ENCODE results near the gene CLCN6.

Gene CLCN6

DNA sequence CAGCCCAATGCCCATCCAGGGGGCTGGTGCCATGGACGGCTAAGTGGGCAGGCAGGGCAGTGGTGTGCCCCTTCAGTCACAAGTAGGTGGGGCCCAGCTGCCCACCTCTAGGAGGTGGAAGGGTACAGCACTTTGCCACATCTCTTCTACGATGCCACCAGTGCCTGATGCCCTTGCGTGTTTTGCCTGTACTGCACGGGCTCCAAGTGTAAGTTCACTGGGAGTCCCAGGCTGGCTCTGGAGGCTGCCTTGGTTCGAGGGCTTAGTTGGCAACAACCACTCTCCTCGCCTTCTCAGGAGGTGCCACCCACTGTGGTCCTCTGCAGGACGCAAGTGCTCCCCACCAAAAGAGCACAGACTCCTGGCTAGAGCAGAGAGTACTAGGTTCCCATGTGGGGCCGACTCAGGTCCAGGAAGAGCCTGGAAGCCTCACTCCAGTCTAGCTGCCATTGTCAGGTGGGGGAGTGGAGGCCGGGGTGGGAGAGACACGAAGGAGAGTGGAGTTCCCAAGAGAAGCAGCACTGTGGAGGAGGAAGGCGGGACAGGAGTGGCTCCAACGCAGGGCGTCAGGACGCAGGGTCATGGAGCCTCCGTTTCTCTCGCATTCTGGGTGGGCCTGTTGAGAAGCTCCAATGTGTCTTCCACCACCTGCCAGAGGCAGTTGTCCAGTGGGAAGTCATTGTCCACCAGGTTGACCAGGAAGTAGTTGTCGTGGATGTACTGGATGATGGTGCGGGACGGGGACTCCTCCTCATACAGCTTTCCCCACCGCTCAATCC lies 15.7 kb upstream of the CLCN6 start:
- POLR2A ChIA-PET: interaction anchor here (1.3 kb wide), 1 partner anchor 13 kb away, joined by 4 read pairs; no protein-coding TSS in a partner anchor
- H3K4me3 ChIP-seq (ENCODE audit: low read depth, low read length): no peak overlapping the region

DNA sequence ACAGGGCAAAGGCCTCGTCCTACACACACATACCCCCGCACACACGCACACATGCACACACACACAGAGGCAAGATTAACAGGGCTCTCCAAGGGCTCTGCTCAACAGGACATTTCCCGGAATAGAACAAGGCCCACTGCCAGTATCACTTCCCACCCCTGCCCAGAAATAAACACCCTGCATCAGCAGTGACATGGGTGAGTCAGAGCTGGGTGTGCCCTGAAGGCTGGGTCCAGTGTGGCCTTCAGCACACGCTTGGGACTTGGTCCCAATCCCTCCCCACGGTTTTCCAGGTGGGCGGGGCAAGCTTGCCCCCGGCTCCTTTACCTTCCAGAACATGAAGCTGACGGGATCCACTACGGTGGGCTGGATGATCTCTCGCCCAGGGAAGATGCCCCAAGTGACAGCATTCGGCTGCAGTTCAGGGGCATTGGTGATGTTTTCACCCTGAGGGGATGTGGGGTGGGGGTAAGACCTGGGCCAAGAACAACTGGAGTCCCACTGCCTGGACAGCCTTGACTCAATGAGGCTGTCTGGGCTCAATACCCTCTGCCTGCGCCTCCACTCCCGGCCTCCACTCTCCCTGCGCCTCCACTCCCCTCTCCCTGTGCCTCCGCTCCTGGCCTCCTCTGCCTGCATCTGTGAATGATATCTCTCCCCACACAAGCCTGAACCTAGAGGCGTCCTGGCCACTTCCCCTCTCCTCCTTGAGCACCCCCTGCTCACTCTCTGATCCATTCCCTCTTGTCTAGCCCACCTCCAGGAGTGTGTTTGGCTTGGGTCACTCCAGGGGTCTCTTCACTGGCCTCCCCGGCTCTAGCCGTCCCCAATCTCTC lies 14.9 kb upstream of the CLCN6 start:
- Histone ChIP-seq H3K27ac (ENCODE audit: extremely low read depth, low read depth, low read length) (no peak overlapping the region), H3K4me3 (ENCODE audit: low read depth, low read length) (no peak overlapping the region), H3K36me3 (ENCODE audit: control insufficient read depth in 2 of 2, insufficient read depth in 1 of 2, low read length in 2 of 2) (peaks cover 0 to 56% of the 10 kb centered on the region in 2 experiments; a peak in 1 of 3 replicates), H3K4me1 (ENCODE audit: control insufficient read depth, insufficient read depth, low read length) (no peaks in the 10 kb centered on the region), H3K9me3 (ENCODE audit: control insufficient read depth, insufficient read depth, low read depth, low read length) (no peaks in the 10 kb centered on the region)
- ChIA-PET CTCF (no interaction called here), POLR2A (interaction anchor here (1.3 kb wide), 2 partner anchors 12 to 15 kb away, joined by 4 to 5 read pairs; partner anchors contain the start of genes CLCN6 and MTHFR)
- TF ChIP-seq EGR2 (tag by site-specific recombination; IDR thresholded peaks at IDR 0.05; ENCODE audit: low read depth): peak; percentile 66; the same call in 1 of the 2 replicates
- peak; percentile 91 for TF ChIP-seq ZNF223 (tag by site-specific recombination; IDR thresholded peaks at IDR 0.05)
- no peak for TF ChIP-seq WT1 (tag by site-specific recombination; IDR thresholded peaks at IDR 0.05)
- TF ChIP-seq, protein P1, sequence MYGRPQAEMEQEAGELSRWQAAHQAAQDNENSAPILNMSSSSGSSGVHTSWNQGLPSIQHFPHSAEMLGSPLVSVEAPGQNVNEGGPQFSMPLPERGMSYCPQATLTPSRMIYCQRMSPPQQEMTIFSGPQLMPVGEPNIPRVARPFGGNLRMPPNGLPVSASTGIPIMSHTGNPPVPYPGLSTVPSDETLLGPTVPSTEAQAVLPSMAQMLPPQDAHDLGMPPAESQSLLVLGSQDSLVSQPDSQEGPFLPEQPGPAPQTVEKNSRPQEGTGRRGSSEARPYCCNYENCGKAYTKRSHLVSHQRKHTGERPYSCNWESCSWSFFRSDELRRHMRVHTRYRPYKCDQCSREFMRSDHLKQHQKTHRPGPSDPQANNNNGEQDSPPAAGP (tag by site-specific recombination; IDR thresholded peaks at IDR 0.05): peak; percentile 78
- TF ChIP-seq ZNF600 (tag by site-specific recombination; IDR thresholded peaks at IDR 0.05): peak; percentile 96
- TF ChIP-seq ZIC2 (tag by site-specific recombination; IDR thresholded peaks at IDR 0.05): peak; percentile 83
- no peak for TF ChIP-seq ZNF169 (tag by site-specific recombination; IDR thresholded peaks at IDR 0.05)
- TF ChIP-seq ZNF16 (tag by site-specific recombination; IDR thresholded peaks at IDR 0.05; ENCODE audit: low read depth): no peak
- 0 out of 2 replicates have a peak, but pooled peaks have one; percentile 15 for TF ChIP-seq ZNF660 (tag by site-specific recombination; IDR thresholded peaks at IDR 0.05)
- peak; percentile 43; the same call in 1 of the 2 replicates for TF ChIP-seq SCRT2 (tag by site-specific recombination; IDR thresholded peaks at IDR 0.05)
- TF ChIP-seq PRDM1 (tag by site-specific recombination; IDR thresholded peaks at IDR 0.05): no peak
- peak; percentile 87 for TF ChIP-seq ZFHX2 (tag by site-specific recombination; conservative IDR thresholded peaks at IDR 0.05)
- 0 out of 2 replicates have a peak, but pooled peaks have one; percentile 18 for TF ChIP-seq ZNF629 (tag by site-specific recombination; IDR thresholded peaks at IDR 0.05)
- peak; percentile 72 for TF ChIP-seq KLF1 (tag by site-specific recombination; IDR thresholded peaks at IDR 0.05)
- TF ChIP-seq, protein P2, sequence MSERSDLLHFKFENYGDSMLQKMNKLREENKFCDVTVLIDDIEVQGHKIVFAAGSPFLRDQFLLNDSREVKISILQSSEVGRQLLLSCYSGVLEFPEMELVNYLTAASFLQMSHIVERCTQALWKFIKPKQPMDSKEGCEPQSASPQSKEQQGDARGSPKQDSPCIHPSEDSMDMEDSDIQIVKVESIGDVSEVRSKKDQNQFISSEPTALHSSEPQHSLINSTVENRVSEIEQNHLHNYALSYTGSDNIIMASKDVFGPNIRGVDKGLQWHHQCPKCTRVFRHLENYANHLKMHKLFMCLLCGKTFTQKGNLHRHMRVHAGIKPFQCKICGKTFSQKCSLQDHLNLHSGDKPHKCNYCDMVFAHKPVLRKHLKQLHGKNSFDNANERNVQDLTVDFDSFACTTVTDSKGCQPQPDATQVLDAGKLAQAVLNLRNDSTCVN (tag by site-specific recombination; optimal IDR thresholded peaks at IDR 0.05): no peak
- TF ChIP-seq GLIS2 (tag by site-specific recombination; IDR thresholded peaks at IDR 0.05): peak; percentile 40
- TF ChIP-seq KLF9 (tag by site-specific recombination; IDR thresholded peaks at IDR 0.05; ENCODE audit: low read depth): peak; percentile 52

More for the DNA sequence above, 15.7 kb upstream of the CLCN6 start:
- H3K36me3 ChIP-seq (ENCODE audit: control insufficient read depth in 2 of 2, insufficient read depth in 1 of 2, low read length in 2 of 2): peaks cover 0 to 48% of the 10 kb centered on the region in 2 experiments; a peak in 1 of 3 replicates
- CTCF ChIA-PET: interaction anchor here (0.6 kb wide), 1 partner anchor 224 kb away, joined by 4 read pairs; no protein-coding TSS in a partner anchor
- no peak overlapping the region for H3K27ac ChIP-seq (ENCODE audit: extremely low read depth, low read depth, low read length)
- TF ChIP-seq, protein P3, sequence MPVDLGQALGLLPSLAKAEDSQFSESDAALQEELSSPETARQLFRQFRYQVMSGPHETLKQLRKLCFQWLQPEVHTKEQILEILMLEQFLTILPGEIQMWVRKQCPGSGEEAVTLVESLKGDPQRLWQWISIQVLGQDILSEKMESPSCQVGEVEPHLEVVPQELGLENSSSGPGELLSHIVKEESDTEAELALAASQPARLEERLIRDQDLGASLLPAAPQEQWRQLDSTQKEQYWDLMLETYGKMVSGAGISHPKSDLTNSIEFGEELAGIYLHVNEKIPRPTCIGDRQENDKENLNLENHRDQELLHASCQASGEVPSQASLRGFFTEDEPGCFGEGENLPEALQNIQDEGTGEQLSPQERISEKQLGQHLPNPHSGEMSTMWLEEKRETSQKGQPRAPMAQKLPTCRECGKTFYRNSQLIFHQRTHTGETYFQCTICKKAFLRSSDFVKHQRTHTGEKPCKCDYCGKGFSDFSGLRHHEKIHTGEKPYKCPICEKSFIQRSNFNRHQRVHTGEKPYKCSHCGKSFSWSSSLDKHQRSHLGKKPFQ (tag by site-specific recombination; IDR thresholded peaks at IDR 0.05): no peak
- TF ChIP-seq, protein P4, sequence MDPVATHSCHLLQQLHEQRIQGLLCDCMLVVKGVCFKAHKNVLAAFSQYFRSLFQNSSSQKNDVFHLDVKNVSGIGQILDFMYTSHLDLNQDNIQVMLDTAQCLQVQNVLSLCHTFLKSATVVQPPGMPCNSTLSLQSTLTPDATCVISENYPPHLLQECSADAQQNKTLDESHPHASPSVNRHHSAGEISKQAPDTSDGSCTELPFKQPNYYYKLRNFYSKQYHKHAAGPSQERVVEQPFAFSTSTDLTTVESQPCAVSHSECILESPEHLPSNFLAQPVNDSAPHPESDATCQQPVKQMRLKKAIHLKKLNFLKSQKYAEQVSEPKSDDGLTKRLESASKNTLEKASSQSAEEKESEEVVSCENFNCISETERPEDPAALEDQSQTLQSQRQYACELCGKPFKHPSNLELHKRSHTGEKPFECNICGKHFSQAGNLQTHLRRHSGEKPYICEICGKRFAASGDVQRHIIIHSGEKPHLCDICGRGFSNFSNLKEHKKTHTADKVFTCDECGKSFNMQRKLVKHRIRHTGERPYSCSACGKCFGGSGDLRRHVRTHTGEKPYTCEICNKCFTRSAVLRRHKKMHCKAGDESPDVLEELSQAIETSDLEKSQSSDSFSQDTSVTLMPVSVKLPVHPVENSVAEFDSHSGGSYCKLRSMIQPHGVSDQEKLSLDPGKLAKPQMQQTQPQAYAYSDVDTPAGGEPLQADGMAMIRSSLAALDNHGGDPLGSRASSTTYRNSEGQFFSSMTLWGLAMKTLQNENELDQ (tag by site-specific recombination; IDR thresholded peaks at IDR 0.05; ENCODE audit: low read depth): no peak
- TF ChIP-seq KLF7 (tag by site-specific recombination; IDR thresholded peaks at IDR 0.05; ENCODE audit: borderline replicate concordance): no peak
- TF ChIP-seq SCRT2 (tag by site-specific recombination; IDR thresholded peaks at IDR 0.05): no peak
- no peak for TF ChIP-seq GLI4 (tag by site-specific recombination; IDR thresholded peaks at IDR 0.05)
- TF ChIP-seq YY1 (tag by site-specific recombination; IDR thresholded peaks at IDR 0.05): no peak
- no peak for TF ChIP-seq ZFP69B (tag by site-specific recombination; IDR thresholded peaks at IDR 0.05)
- TF ChIP-seq MYNN (tag by site-specific recombination; IDR thresholded peaks at IDR 0.05; ENCODE audit: borderline replicate concordance): no peak
- TF ChIP-seq ZNF140 (tag by site-specific recombination; IDR thresholded peaks at IDR 0.05): no peak
- TF ChIP-seq HOXC10 (CRISPR knock-in tag; IDR thresholded peaks at IDR 0.05): no peak
- TF ChIP-seq ZNF664 (tag by site-specific recombination; IDR thresholded peaks at IDR 0.05): no peak
- no peak for TF ChIP-seq ZNF843 (tag by site-specific recombination; IDR thresholded peaks at IDR 0.05)
- no peak for TF ChIP-seq ZNF76 (tag by site-specific recombination; IDR thresholded peaks at IDR 0.05; ENCODE audit: borderline replicate concordance, low read depth)
- TF ChIP-seq ZNF202 (tag by site-specific recombination; IDR thresholded peaks at IDR 0.05; ENCODE audit: borderline replicate concordance): no peak
- H3K4me1 ChIP-seq (ENCODE audit: control insufficient read depth, insufficient read depth, low read length): no peaks in the 10 kb centered on the region
- no peaks in the 10 kb centered on the region for H3K9me3 ChIP-seq (ENCODE audit: control insufficient read depth, insufficient read depth, low read depth, low read length)

Measured in HEK293 (cell line).